HG03103 (cell line): Measurements from ENCODE around the gene PTPN20.
"Not testable (repeated sequence)": the region's sequence is repeated elsewhere in the genome, so short reads cannot be mapped to it uniquely, and the experiment has no call there.

Source experiments
- ATAC-seq: cut with Tn5 transposase; IDR thresholded peaks from one replicate; pipeline ENCODE4 v1.9.1; 2021; ENCODE audit warnings: low read depth; ENCODE audit not compliant: unreplicated experiment

The PTPN20 gene, protein sequence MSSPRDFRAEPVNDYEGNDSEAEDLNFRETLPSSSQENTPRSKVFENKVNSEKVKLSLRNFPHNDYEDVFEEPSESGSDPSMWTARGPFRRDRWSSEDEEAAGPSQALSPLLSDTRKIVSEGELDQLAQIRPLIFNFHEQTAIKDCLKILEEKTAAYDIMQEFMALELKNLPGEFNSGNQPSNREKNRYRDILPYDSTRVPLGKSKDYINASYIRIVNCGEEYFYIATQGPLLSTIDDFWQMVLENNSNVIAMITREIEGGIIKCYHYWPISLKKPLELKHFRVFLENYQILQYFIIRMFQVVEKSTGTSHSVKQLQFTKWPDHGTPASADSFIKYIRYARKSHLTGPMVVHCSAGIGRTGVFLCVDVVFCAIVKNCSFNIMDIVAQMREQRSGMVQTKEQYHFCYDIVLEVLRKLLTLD

DNA sequence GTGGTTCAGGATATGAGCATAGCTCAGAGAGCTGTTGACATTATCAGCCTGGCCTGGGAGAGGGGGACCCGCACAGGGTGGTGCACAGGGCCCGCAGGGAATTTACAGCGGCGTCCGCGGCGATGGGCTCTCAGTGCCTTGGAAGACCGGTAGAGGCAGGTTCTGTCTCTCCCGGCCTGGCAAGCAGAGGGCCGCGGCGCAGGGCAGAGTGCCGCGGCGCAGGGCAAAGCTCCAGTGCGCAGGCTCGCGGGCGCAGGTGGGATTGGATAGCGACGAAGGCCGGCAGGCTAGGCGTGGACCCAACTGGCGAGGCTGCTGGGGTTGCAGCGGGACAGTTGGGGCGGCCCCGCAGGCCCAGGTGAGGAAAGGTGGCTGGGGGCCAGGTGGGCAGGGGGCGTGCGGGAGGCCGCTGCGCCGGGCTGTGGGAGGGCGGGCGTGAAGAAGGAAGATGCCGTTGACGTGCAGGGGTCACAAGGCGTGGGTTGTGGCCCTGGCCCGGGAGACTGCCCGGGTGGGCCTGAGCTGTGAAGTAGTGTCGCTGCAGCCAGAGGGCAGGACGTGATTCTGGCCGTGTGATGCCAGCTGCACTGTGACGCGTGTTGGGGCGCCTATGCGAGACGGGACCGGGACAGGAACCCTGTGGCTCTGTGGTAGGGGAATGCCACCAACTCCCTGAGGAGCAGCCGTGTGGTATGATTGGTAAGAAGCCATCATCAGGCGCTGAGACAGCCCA, at the start of gene PTPN20:
Gene PTPN20 (plus strand): TSS at position 285 of the 733 bp plus-strand sequence. CDS start 21,072 bp downstream, outside the sequence.
- ATAC-seq = not testable (repeated sequence)

DNA sequence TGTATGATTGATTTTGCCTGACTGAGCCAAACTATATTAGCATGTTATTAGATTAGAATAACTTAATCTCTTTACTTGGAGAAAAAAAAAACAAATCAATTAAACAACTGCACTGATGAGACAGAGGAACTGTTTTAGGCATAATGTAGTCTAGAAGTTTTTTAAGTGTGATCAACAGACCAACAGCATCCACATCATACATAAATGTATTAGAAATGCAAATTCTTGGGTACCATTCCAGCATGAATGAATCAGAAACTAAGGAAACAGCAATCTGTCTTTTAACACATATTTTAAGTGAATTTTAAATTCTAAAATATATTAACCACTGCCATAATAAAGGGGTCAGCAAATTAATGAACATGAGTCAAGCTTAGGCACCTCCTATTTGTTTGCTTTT, 41.5 kb upstream of the PTPN20 start:
- ATAC-seq = not testable (repeated sequence)

DNA sequence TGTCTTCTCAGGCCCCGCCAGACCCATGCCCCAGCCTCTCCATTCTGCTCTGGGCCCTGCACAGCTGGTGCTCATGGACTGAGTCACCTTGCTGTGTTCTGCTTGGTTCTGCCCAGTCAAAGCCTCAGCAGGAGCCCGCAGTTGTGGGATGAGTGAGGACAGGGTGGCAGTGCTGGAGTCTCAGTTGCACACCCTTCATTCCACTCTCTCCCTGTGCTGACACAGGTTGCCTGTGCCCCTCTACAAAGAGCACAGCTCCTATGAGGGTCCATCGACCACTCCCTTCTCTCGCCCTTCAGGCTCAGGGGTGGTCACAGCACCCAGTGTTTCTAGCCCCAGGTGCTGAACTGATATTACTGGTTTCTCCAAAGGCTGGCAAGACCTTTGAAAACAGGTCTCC, 39.6 kb upstream of the PTPN20 start:
- not testable (repeated sequence) for ATAC-seq

DNA sequence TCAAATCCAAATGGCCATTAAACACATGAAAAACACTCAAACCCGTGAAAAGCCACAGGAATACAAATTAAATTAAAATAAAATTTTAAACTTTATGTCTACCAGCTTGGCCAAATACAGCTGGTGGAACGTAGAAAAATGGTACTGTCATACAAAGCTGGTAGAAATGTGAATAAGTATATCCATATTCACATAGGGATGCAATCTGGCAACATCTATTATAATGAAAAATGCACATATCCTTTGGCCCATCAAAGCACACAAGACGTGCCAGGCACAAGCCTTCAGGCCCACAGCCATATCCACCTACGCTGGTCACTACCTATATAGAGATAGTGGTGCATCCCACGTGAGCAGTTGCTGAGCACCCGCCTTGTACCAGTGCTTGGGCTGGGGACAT, 35.9 kb upstream of the PTPN20 start:
- ATAC-seq = not testable (repeated sequence)

DNA sequence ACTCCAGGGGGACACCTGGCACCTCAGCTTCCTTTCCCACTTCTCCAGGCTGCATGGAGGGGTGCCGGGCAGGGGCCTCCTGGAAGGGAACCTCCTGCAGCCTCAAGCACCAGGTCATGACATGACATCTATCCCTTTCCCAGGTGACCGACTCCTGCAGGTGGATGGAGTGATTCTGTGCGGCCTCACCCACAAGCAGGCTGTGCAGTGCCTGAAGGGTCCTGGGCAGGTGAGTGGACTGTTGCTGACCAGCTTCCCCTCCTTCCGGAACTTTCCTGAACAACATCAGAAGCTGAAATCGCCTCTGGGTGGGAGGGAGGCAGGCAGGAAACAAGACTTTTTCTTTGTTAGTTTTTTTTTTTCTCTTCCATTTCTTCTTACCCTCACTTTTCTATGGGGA, 34.5 kb upstream of the PTPN20 start:
- ATAC-seq = not testable (repeated sequence)

DNA sequence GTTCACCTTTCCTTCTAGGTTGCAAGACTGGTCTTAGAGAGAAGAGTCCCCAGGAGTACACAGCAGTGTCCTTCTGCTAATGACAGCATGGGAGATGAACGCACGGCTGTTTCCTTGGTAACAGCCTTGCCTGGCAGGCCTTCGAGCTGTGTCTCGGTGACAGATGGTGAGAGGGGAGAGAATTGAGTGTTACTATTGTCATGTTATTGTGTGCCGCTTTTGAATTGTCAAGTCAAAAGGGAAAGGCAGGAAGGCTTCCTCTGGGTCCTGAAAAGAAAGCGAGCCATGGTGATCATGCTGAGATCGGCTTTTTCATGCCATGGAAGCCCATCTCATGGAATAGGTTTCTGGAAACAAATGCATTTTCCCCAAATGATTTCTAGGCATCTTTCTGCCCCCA, 32.5 kb upstream of the PTPN20 start:
- ATAC-seq = not testable (repeated sequence)

DNA sequence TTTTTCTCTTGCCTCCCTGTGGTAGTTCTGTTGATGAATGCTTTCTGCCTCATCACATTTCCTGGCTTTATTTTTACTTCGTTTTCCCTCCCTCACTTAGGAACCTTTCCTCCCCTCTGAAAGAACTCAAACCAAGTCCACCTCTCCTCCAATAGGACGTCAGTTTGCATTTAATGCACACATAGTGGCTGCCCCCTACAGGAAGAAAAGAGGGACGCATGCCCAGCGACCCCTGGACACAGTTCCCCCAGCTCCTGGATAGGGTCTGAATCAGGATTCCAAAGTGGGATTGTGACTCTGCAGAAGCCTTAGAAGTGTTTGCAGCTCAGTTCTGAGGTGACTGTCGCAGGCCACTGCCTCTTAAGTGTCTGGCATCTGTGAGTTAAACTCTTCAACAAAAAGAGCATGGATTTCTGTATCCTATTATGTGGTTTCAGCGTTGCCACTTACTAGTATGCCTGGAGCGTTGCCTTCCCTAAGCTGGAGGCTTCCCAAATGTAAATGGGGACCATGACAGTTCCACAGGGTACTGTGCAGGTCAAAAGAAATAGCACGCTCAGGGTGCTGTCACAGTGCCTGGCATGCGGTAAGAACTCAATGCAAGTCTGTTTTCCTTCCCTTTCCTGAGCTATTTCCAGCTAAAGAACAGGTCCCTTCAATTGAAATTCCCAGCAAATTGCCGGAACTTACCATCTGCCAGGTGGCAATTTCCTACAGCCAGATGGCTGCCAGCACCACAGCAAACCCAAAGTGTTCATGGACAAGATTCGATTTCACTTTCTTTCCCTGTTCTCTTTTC, 20.2 kb upstream of the PTPN20 start:
- not testable (repeated sequence) for ATAC-seq

DNA sequence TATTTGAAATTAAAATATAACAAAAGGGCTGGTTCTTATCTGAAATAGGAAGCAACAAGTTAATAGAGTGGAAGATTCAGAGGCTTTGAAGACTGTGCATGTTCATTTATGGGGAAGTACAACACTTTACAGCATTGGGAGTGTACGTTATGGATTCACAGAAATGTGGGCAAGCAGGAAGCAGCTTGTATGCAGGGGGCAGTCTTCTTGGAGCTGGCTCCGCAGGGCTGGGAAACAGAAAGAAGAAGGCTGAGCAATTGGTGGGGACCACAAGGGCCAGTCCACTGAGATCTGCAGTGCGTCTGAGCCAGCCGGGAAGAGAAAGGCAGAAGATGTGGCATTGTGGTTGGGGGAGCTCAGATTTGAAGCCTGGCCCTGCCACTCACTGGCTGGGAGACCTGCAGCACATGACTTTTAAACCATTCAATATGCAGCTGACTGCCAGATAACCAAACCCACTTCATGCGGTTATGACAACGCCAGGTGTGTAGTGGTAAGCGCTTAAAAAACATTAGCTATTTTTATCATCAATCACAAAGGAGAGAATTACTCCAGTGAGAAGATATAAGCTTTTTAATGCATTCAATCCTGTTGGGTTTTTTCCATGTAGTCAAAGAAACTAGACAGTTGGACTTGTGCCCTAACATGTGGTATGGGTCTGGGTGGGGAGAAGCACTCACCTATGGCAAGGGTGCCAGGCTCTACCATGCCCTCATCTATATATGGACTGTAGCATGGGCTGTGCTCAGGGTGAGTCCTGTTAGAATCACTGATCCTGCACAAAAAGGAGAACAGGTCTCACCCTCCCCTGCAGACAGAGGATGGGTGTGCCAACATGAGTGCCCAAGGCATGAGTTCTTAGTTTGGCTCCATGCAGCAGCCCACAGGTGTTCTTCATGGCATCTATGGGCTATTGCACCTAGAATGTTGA, 14.2 kb upstream of the PTPN20 start:
- ATAC-seq = not testable (repeated sequence)

DNA sequence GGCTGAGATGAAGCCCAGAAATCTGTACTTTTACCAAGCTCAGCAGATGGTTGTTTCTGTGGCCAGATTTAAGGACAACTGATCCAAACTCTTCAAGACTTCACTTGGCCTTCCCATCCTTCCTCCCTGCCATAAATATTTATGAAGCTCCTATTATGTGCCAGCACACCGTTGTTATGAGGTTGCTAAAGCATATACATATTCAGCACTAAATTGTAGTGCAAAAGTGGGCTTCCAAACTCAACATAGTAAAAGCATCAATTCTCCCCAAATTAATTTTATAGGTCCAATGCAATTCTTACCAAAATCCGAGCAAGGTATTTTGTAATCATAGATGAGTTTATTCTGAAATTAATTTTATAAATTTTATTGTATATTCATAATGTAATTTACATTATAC, 10.0 kb upstream of the PTPN20 start:
- not testable (repeated sequence) for ATAC-seq

DNA sequence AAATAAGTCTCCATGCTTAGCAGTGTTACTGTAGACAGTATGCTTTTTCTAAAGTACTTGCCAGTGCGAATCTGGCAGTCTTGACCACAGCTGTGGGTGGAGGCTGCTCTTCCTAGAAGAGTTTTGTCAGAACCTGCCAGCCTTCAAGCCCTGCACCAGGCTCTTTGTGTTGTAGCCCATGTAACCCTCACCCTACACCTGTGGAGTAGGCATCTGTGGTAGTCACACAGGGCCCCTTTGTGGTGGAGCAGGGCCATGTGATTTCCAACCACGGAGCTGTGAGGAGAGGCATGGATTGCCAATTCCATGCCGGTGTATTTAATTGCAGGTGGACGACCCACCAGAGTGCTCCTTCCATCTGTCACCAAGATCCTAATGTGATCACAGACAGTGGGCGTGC, 7.4 kb upstream of the PTPN20 start:
- ATAC-seq = not testable (repeated sequence)

DNA sequence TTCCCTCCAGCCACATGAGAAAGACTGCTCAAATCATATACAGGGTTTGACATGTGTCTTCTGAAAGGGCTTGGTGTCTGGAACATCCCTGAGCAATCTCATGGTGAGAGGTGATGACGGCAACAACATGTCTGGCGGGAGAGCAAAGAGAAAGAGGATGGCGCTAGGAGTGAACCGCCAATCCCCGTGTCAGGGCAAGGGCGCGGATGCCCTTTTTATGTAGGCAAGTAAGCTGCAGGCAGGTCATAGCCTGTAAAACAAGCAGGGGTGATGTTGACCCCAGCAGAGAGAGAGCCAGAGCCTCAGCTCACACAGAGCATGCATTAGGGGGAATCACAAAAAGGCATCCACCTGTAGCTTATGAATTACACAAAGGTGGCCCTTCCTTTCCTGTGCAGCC, 4.9 kb upstream of the PTPN20 start:
- not testable (repeated sequence) for ATAC-seq

DNA sequence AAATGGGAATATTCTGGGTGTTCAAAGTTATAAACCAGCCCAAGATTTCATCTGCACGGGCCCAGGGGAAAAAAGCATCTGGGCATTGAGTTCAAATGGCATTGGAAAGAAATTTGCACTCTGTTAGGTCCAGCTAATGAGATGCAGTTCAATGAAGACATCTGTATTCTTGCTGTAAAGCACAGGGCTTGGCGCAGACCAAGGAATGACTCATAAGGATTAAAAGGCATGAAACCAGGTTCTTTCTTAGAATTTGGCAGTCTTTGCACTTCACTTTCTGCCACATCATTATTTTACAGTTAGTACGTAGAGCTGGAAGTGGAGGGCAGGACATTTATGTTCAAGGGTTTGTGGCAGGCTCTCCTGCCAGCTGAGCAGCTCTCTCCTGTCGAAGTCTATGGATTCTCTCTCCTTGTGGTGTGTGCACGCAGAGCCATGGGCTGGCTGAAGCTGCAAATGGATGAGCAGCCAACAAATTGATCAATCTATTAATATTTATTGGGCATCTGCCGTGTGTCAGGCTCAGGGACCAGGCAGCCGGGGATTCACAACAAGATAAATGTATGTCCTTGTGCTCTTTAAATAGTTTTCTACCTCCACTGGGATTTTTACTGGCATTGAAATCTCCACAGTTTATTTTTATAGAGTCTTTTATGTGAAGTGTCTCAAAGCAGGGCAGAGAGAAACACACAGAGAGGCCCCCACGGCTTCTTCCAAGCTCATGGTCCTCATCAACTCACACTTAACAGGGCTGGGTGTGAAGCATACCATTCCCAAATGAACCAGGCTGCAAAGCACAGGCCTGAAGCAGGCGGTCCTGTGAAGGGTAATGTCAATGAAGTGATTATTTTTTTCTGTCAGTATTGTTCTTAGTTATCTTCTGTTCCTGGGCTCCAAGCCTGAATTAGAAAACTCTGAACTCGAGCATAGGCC, 3.8 kb upstream of the PTPN20 start:
- ATAC-seq = not testable (repeated sequence)

DNA sequence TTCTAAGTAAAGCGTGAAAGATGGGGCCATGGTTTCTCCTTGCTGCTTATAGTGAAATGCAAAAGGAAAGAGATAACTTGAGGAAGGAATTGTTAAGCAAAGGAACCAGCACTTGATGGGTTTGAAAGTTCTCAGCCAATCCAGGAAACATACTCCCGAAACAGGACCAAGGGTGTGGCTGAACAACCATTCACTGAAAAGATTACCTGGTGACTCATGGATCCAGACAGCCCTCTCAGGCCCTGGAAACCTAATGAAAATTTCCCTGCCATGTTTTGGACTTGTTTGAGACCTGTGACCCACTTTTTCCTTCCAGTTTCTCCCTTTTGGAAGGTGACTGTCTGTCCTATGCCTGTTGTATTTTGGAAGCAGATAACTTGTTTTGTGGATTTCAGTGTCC, 11.3 kb downstream of the PTPN20 start:
- ATAC-seq = not testable (repeated sequence)

DNA sequence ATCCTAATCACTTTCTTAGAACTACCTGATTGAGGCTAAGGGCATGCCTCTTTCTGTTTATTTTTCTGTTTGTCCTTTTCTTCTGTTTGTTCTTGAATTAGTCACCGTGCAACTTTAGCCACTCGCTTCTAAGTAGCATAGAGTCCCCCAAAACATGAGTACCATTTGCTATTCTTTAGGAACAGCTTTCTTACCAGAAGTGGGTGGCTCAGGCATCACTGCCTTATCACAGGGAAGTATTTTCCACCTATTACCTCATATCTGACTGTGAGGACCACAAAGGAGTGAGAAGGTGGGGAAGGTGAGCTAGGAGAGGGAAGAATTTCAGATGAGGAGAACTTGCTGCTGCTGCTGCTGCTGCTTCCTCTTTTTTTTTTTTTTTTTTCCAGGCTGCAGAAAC, 13.9 kb downstream of the PTPN20 start:
- not testable (repeated sequence) for ATAC-seq

DNA sequence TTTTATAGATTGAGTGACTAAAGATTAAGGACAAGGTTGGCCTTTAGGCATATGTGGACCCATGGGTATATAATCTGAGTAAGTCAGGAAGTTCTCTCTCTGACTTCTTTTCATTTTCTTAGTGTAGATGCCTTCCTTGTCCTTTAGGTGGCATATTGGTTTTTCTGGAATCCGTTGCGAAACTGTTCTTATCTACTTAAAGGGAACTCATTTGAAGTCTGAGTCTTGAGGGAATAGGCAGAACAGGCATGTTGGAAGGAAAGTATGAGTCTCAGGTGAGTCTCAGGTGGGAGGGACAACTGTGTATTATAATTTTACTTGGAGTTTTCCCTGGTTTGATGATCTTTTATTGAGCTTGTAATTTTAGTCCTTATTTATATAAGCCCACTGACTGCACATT, 14.6 kb downstream of the PTPN20 start:
- ATAC-seq = not testable (repeated sequence)

DNA sequence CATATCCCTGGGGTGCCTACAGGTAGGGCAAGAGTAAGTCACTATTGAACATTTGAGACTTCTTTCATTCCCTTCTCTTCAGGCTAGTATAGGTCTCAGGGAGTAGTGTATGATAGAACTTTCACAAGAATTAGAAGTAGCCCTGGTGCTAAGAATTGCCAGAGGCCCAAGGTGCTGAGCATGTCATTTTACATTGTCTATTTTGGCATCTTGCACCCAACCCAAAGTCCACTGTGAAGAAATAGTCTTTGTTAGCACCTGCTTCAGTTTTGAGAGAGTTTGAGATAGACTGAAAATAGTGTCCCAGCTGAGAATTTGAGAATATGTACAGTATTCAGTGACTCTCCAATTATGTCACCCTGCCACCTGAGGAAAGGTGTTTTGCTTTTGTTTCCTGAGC, 17.6 kb downstream of the PTPN20 start:
- ATAC-seq = not testable (repeated sequence)

DNA sequence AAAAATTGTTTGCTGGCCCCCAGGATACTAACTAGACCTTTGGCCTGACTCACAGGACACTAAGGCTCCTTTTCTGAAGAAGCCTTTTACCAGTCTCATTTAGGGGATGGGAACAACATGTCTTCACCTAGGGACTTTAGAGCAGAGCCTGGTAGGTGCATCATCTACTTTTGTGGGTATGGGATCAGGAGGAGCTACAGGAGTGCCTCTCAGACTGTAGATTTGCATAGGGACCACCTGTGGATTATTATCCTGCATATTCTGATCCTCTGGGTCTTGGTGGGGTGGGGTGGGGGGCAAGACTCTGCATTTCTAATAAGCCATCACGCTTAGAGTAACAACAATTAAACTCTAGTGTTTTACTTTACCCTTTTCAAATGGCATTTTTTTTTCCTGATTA, 21.2 kb downstream of the PTPN20 start:
- ATAC-seq = not testable (repeated sequence)

DNA sequence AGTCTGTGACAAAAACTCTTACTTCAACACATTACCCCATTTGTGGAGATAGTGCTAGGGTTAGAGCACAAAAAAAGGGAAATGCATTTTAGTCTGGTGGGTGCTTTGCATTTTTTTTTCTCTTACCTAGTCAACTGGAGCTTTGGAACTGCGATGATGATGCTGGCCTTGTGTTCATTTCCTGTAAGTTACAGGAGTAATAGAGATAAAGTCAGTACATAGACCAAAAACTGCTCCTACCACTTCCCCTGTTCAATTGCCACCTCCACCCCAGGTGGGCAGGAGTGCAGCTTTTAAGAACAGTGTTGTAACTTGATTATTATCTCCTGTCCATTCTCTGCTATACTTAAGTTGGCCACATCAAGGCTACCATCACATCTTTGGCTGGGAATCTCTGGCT, 29.9 kb downstream of the PTPN20 start:
- ATAC-seq = not testable (repeated sequence)
